OCI-LY7 (cell line): ENCODE measurements around the gene SPAG9.

Experiments
- CTCF ChIP-seq: fragments of 200-600 bp; sonication (generic); conservative IDR thresholded peaks from 2 replicates; pipeline ENCODE4 v1.5.1; 2014; ENCODE audit warnings: mild to moderate bottlenecking, antibody characterized with exemption, low read length, moderate library complexity, mixed read lengths
- EZH2phosphoT487 ChIP-seq: fragments of 200-600 bp; sonication (generic); IDR thresholded peaks from 2 replicates; pipeline ENCODE4 v1.6.1; 2018; ENCODE audit warnings: low read depth, borderline replicate concordance, mild to moderate bottlenecking, mixed run types, antibody characterized with exemption, low read length, moderate library complexity, mixed read lengths

- TF ChIP-seq CTCF (no peak), EZH2phosphoT487 (no peak)
These were observed 49.1 kb downstream of the SPAG9 start for GRCh38 chr17:51071556-51071955.
